ENCODE measurements around the gene DIS3L2.
"Not testable (repeated sequence)": the region's sequence is repeated elsewhere in the genome, so short reads cannot be mapped to it uniquely, and the experiment has no call there.

DIS3L2 gene

DNA sequence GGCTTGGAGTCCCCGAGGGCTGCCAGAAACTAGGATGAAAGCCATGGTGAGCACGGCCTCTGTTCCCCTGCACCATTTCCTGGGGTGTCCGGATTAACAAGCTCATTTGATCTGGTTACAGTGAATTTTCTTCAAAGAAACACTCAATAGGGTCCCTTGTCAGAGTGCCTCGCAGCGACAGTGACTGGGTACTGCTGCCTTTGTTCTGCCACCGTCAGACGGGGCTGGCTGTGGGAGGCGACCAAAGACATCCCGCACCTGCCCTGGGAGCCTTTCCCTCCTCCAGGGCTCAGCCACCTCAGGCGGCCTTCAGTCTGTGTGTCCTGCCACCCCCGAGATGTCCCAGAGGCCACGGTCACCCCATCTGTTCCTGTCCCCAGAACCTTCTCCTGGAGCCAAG lies 408.5 kb downstream of the DIS3L2 start:
- not testable (repeated sequence) for DNase-seq (ENCODE audit: low spot score)

DNA sequence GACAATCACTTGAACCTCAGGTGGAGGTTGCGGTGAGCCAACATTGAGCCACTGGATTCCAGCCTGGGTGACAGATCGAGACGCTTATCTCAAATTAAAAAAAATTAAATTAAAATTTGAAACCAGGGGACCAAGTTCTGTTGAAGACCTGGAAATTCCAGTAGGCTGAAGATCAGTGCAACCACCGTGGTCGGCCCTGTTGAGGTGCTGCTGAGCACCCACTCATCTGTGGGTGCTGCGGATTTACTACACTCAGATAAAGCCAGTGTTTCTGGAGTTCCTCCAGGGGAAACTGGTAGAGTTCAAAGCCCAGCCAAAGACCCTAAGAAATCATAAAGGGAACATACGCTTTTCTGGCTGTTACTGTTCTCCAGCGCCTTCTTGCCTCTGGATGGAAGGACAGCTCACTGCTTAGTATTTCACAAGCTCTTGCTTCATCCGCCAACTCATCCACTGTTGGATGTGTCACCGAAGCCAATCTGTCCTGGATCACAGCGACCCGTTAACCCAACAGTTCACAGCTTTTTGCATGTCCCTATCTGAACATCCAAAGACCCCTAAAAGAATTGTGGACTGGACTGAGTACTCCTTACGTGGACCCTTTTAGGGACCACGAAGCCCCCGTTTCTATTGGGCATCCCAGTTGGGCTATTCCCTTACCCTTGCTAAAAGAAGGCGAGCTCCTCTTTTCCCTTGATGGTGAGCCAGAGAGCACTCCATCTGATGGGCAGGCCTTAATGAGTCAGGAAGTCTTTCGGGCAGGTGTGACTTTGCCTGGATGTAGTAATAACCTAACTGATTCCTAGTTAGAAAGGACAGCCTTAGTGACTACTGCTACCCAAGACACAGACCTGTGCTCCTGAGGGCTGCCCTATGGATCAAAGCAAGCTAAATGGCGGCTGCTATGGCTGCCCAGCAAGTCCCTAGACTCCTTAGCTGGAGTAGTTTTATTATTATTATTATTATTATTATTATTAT lies 411.0 kb downstream of the DIS3L2 start:
- DNase-seq (ENCODE audit: low spot score): no peak

DNA sequence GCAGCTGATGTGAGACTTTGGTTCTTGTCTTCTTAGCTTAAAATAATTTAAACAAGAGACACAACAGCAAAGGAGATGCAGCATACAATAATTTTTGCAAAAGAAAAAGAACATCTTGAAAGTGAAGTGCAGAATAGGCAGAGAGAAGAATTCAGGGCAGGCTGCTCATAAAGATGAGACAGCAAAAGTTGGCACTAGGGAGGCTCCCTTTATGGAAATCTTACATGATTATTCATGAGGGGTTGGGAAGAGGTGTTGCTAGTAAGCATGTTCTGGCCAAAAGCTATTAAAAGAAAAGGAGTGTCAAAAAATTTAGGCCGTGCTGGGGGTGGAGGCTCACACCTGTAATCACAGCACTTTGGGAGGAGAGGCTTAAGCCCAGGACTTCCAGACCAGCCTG lies 412.8 kb downstream of the DIS3L2 start:
- no peak for DNase-seq (ENCODE audit: low spot score)

DNA sequence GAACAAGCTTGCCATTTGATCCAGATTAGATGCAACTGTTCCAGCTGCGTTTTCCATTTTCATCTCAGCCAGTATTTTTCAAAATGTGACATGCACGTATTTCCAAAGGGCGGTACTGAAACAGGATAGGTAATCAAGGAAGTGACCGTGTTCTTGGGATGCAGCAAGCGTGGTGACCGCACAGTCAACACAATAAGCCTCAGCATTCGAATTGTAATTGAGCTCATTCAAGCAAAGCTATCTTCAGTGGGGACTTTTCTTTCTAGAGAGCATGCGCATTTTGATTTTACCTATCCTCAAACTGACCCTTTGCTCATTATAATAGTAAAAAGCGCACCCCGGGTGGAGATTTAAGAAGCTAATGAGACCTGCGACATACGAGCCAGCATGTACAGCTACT lies 413.7 kb downstream of the DIS3L2 start:
- DNase-seq (ENCODE audit: low spot score): no peak

DNA sequence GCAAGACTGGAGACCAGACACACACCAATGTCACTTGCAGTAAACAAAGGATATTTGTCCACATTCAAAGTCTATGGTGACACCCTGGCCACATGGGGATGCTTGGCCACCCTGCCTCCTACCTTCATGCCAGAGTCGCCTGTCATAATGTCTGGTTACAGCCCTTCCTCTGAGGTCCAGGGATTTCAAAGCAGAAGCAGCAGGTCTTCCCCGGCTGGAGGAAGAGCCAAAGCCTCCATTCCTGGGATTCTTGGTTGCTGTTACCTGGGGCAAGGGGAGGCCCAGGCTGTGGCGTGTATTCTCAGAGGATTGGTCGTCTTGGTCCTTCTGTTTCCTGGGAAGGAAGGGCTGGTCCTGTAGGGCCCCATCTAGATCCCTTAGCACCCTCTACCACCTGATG lies 414.7 kb downstream of the DIS3L2 start:
- DNase-seq (ENCODE audit: low spot score): no peak

DNA sequence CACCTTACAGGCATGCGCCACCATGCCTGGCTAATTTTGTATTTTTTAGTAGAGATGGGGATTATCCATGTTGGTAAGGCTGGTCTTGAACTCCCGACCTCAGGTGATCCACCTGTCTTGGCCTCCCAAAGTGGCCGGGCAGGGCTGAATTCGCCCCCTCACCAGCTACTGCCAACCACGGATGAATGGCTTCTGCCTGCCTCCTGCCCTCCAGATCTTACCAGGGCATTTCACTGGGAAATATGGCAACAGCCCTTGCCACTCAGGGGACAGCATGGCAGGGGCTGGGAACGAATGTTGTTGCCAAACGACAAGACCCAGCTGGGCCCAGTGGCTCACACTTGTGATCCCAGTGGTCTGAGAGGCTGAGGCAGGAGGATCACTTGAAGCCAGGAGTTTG lies 415.2 kb downstream of the DIS3L2 start:
- no peak for DNase-seq (ENCODE audit: low spot score)

DNA sequence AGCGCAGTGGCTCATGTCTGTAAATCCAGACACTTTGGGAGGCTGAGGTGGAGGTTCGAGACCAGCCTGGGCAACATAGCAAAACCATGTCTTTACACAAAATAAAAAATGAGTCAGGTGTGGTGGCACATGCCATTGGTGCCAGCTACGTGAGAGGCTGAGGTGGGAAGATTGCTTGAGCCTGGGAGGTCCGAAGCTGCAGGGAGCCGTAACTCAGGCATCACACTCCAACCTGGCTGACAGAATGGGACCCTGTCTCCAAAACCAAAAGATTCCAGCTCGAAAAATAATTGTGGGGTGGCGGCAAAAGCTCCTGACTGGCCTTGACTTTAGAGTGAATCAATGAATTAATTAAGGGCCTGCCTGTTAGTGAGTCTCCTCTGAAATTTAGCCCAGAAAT lies 415.8 kb downstream of the DIS3L2 start:
- DNase-seq (ENCODE audit: low spot score): no peak

DNA sequence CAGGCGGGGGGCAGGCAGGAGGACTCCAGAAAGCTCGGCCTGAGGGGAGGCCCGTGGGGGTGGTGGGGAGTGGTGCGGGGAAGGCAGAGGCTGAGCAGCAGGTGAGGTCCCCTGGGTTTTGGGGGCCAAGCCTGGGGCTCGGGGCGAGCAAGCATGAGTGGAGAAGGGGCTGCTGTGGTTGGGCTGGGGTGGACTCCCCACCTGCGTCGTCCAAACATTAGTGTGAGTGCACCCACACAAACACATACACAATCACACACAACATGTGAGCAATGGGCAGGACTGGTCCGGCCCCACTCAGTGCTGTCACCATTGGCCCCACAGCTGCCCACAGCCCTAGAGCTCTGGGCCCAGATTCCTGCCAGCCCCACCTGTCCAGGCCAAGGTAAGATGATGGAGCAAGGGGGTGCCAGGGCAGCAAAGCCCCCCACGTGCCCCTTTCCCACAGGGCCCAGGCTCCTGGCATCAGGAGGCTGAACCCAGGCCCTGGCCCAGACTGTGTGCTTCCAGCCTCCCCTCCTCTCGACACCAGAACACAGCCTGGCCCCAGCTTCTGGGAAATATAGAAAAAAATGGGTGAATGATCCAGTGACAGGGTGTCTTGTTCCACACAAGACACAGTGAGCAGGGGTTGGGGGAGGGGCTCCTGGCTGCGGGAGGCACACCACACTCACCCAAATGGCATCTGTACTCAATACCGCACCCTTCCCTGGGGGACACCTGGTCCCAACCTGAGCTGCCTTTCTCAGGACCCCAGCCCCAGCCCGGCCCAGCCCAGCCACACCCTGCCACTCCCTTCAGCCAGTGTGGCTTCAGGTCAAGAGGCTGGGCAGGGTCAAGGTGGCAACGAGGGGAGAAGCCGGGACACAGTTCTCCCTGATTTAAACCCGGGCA lies 416.6 kb downstream of the DIS3L2 start:
- DNase-seq (ENCODE audit: low spot score): no peak

DNA sequence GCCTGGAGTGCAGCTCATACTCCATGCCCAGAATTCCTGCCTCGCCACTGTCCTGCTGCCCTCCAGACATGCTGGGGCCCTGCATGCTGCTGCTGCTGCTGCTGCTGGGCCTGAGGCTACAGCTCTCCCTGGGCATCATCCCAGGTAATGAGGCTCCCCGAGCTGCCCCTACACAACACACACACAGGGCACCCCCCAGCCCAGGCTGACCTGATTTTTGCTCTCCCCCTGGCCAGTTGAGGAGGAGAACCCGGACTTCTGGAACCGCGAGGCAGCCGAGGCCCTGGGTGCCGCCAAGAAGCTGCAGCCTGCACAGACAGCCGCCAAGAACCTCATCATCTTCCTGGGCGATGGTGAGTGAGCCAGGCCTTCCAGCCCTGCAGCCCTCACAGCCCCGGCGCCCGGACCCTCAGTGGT lies 417.2 kb downstream of the DIS3L2 start, which contains the start of gene ALPP:
TSS of gene ALPP (plus strand) at position 17 of the 417 bp plus-strand sequence. CDS start at position 69, 52 bp downstream.
- DNase-seq (ENCODE audit: low spot score): not testable (repeated sequence)

DNA sequence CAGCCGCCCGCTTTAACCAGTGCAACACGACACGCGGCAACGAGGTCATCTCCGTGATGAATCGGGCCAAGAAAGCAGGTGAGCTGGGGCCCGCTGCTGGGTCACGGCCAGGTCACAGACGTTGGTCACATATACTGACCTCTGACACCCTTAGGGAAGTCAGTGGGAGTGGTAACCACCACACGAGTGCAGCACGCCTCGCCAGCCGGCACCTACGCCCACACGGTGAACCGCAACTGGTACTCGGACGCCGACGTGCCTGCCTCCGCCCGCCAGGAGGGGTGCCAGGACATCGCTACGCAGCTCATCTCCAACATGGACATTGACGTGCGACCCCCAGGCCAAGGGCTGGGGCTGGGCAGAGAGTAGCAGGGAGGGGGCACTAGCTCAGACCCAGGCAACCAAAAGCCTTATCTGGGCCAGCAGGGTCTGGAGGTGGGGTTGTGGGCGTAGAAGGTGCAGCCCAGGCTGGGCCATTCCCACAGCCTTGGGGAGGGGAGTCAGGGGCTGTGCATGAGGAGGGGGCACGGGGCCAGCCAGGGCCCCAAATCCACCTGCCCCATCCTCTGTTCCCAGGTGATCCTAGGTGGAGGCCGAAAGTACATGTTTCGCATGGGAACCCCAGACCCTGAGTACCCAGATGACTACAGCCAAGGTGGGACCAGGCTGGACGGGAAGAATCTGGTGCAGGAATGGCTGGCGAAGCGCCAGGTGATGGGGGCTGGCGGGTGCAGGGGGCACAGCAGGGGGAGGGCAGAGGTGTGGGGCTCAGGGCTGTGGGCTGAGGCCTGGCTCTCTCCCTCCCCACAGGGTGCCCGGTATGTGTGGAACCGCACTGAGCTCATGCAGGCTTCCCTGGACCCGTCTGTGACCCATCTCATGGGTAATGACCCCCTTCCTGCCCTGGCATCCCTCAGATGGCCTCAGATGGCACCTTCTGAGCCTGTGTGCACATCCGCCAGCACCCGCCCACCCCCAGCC lies 418.4 kb downstream of the DIS3L2 start:
- not testable (repeated sequence) for DNase-seq (ENCODE audit: low spot score)

DNA sequence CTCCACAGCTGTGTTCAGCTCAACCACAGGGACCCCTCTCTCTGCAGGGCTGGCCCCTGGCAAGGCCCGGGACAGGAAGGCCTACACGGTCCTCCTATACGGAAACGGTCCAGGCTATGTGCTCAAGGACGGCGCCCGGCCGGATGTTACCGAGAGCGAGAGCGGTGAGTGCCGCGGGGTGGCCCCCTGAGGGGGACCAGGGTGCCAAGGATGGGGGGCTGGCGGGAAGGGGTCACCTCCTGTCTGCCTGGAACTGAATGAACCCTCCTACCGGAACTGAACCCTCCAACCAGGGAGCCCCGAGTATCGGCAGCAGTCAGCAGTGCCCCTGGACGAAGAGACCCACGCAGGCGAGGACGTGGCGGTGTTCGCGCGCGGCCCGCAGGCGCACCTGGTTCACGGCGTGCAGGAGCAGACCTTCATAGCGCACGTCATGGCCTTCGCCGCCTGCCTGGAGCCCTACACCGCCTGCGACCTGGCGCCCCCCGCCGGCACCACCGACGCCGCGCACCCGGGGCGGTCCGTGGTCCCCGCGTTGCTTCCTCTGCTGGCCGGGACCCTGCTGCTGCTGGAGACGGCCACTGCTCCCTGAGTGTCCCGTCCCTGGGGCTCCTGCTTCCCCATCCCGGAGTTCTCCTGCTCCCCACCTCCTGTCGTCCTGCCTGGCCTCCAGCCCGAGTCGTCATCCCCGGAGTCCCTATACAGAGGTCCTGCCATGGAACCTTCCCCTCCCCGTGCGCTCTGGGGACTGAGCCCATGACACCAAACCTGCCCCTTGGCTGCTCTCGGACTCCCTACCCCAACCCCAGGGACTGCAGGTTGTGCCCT lies 419.9 kb downstream of the DIS3L2 start:
- not testable (repeated sequence) for DNase-seq (ENCODE audit: low spot score)

DNA sequence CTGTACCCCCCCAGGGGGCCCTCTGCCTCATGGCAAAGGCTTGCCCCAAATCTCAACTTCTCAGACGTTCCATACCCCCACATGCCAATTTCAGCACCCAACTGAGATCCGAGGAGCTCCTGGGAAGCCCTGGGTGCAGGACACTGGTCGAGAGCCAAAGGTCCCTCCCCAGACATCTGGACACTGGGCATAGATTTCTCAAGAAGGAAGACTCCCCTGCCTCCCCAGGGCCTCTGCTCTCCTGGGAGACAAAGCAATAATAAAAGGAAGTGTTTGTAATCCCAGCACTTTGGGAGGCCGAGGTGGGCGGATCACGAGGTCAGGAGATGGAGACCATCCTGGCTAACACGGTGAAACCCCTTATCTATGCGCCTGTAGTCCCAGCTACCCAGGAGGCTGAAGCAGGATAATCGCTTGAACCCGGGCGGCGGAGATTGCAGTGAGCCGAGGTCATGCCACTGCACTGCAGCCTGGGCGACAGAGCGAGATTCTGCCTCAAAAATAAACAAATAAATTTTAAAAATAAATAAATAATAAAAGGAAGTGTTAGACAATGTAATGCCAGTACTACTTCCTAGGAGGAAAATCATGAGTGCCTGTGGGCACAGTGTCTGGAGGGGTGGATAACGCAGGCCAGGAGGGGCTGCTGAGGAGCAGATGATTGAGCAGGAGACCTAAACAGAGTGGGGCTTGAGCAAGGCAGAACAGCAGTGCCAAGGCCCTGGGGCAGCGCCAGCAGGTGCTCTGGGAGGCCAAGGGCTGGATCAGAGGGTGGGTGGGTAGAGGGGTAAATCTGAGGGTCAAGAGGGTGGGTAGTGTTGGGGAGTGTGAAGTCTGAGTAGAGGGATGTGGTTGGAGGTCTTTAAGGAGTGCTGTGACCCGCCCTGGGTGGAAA lies 421.1 kb downstream of the DIS3L2 start:
- no peak for DNase-seq (ENCODE audit: low spot score)

DNA sequence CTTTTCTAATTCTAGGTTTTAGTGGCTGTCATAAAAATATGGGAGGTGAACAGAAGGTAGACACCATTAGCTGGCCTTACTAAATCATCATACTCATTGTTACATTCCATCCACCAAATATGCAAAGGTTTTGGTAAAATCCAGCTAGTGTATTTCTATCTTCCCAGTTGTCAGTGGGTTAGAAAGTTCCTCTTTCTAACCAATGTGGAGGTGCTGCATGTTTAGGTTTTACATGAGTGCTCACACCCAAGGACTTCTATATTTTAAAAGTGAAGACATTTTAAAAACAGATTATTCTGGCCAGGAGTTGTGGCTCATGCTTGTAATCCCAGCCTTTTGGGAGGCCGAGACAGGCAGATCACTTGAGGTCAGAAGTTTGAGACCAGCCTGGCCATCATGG lies 423.0 kb downstream of the DIS3L2 start:
- no peak for DNase-seq (ENCODE audit: low spot score)

DNA sequence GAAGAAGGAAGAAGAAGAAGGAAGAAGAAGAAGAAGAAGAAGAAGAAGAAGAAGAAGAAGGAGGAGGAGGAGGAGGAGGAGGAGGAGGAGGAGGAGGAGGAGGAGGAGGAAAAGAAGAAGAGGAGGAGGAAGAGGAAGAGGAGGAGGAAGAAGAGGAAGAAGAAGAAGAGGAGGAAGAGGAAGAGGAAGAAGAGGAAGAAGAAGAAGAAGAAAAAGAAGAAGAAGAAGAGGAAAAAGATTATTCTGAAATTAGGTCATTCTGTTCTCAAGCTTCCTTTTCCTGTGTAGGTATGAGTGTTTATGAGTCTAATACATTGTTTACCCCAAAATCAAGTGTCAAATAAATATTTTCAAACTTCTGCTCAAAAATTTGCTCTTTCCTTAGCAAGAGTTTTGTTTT lies 423.5 kb downstream of the DIS3L2 start:
- DNase-seq (ENCODE audit: low spot score): not testable (repeated sequence)

DNA sequence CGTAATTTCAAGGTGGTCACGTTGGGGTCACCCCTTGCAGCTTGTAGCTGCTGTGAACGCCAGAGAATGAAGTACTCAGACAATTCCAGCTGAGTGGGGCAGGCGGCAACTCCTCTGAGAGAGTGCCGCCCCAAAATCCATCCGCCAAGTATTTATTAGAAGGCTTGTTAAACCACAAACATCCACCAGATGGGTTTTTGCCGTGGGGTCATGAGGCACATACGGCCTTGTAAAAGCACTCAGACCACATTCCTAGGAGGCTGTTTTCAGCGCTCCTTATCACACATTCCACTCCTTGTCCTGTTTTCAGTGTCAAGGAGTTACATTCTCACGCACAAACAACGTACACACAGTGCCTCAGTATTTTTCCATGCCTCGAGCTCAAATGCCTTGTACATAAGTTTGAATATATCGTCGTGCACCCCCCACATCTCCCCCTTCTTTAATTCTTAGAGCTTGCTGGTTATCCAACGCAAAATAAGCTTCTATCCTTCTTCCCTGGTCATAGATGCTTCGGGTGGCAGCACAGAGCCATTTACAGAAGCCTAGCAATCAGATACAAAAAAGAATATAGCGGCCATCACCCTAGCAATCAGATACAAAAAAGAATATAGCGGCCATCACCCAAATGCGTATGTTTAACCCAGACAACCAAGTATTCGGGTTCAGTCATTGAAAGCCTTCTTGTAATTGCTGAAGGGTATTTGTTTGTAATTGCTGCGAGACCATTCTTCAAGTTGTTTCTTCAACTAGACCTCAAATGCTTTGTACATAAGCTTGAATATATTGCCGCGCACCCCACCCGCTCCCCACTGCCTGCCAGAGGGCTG lies 424.4 kb downstream of the DIS3L2 start:
- no peak for DNase-seq (ENCODE audit: low spot score)

DNA sequence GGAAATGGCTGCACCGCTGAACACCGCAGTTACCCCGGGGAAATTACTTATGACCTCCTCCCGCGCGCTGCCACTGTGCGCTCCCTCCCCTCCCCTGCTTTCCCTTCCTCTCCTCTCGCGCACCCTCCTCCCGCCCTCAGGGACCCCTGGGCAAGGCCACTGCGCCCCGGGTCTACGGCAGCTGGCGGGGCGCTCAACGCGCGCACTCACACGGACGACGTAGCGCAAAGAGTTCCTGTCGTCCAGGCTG lies 424.9 kb downstream of the DIS3L2 start:
- DNase-seq (ENCODE audit: low spot score): no peak

All from CD4-positive, alpha-beta T cell treated with Interleukin-6 at 100 ng/mL for 8 hours (primary cell).